ENCODE results near the gene GRIK4. TPM values are rescaled to one million over a fixed set of nuclear protein-coding genes. Genes with fewer than 3 reads are reported as not detected.
A peak's percentile ranks its signal among the peaks of the same experiment; 100 is the strongest.

The GRIK4 gene
- total and polyA plus RNA-seq, 9 of the 15 experiments (the other 6 are each of a cell fraction or from before 2014, with no cell fraction given) = not detected

DNA sequence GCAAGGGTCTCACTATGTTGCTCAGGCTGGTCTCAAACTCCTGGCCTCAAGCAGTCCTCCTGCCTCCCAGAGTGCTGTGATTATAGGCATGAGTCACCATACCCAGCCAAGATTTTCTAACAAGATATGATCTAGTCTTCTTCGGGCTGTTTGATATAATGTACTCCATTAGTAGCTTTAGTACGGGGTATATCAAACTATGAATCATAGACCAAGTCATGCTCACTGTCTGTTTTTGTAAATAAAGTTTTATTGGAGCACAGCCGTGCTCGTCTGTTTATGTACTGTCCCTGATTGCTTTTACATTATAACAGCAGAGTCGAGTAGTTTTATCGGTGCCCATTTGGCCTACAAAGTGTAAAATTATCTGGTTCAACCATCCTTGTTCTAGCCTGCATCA is 43.9 kb upstream of the GRIK4 start (continued):
- TF ChIP-seq, protein P1, sequence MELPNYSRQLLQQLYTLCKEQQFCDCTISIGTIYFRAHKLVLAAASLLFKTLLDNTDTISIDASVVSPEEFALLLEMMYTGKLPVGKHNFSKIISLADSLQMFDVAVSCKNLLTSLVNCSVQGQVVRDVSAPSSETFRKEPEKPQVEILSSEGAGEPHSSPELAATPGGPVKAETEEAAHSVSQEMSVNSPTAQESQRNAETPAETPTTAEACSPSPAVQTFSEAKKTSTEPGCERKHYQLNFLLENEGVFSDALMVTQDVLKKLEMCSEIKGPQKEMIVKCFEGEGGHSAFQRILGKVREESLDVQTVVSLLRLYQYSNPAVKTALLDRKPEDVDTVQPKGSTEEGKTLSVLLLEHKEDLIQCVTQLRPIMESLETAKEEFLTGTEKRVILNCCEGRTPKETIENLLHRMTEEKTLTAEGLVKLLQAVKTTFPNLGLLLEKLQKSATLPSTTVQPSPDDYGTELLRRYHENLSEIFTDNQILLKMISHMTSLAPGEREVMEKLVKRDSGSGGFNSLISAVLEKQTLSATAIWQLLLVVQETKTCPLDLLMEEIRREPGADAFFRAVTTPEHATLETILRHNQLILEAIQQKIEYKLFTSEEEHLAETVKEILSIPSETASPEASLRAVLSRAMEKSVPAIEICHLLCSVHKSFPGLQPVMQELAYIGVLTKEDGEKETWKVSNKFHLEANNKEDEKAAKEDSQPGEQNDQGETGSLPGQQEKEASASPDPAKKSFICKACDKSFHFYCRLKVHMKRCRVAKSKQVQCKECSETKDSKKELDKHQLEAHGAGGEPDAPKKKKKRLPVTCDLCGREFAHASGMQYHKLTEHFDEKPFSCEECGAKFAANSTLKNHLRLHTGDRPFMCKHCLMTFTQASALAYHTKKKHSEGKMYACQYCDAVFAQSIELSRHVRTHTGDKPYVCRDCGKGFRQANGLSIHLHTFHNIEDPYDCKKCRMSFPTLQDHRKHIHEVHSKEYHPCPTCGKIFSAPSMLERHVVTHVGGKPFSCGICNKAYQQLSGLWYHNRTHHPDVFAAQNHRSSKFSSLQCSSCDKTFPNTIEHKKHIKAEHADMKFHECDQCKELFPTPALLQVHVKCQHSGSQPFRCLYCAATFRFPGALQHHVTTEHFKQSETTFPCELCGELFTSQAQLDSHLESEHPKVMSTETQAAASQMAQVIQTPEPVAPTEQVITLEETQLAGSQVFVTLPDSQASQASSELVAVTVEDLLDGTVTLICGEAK (IDR thresholded peaks at IDR 0.05) = peak; percentile 90
- TF ChIP-seq, protein P1 (CRISPR knock-in tag; IDR thresholded peaks at IDR 0.05) = peak; percentile 81
- TF ChIP-seq JUND (IDR thresholded peaks at IDR 0.05; ENCODE audit: borderline replicate concordance, low read depth, low read length) = peak; percentile 38; the same call in 1 of the 2 replicates
- no peak for TF ChIP-seq JUND (tag; IDR thresholded peaks at IDR 0.05; ENCODE audit: borderline replicate concordance, low read depth, low read length)
- TF ChIP-seq, protein P2, sequence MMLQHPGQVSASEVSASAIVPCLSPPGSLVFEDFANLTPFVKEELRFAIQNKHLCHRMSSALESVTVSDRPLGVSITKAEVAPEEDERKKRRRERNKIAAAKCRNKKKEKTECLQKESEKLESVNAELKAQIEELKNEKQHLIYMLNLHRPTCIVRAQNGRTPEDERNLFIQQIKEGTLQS (IDR thresholded peaks at IDR 0.05) = peak; percentile 38; the same call in 1 of the 2 replicates
- TF ChIP-seq, protein P2 (CRISPR knock-in tag; conservative IDR thresholded peaks at IDR 0.05) = no peak
- TF ChIP-seq, protein P3, sequence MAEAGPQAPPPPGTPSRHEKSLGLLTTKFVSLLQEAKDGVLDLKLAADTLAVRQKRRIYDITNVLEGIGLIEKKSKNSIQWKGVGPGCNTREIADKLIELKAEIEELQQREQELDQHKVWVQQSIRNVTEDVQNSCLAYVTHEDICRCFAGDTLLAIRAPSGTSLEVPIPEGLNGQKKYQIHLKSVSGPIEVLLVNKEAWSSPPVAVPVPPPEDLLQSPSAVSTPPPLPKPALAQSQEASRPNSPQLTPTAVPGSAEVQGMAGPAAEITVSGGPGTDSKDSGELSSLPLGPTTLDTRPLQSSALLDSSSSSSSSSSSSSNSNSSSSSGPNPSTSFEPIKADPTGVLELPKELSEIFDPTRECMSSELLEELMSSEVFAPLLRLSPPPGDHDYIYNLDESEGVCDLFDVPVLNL (CRISPR knock-in tag; IDR thresholded peaks at IDR 0.05; ENCODE audit: low read depth) = no peak
- TF ChIP-seq ZNF830 (CRISPR knock-in tag; IDR thresholded peaks at IDR 0.05) = no peak
- TF ChIP-seq, protein P4, sequence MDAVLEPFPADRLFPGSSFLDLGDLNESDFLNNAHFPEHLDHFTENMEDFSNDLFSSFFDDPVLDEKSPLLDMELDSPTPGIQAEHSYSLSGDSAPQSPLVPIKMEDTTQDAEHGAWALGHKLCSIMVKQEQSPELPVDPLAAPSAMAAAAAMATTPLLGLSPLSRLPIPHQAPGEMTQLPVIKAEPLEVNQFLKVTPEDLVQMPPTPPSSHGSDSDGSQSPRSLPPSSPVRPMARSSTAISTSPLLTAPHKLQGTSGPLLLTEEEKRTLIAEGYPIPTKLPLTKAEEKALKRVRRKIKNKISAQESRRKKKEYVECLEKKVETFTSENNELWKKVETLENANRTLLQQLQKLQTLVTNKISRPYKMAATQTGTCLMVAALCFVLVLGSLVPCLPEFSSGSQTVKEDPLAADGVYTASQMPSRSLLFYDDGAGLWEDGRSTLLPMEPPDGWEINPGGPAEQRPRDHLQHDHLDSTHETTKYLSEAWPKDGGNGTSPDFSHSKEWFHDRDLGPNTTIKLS (IDR thresholded peaks at IDR 0.05; ENCODE audit: borderline replicate concordance, low read depth) = no peak
- no peak for TF ChIP-seq CEBPB (tag; IDR thresholded peaks at IDR 0.05)
- no peak for TF ChIP-seq ZNF282 (CRISPR knock-in tag; IDR thresholded peaks at IDR 0.05)
- no peak for TF ChIP-seq RCOR1 (IDR thresholded peaks at IDR 0.05; ENCODE audit: borderline replicate concordance in 1 of 2, low read depth in 2 of 2, low read length in 2 of 2)
- no peak for TF ChIP-seq FOXA3 (CRISPR knock-in tag; conservative IDR thresholded peaks at IDR 0.05 in 1 of 2, IDR thresholded peaks at IDR 0.05 in 1 of 2)

Measured in K562 (cell line).